Activated T-cell treated with anti-CD3 and anti-CD28 coated beads for 48 hours (primary cell): ENCODE data around the gene BATF.
A peak's percentile ranks its signal among the peaks of the same experiment; 100 is the strongest.

Experiments
- DNase-seq: peaks from one replicate; pipeline ENCODE4 v3.0.0-alpha.2; 2020; ENCODE audit warnings: low read depth

BATF gene

GRCh38 chr14:75562089-75562488 is 39.8 kb downstream of the BATF start:
- peak; percentile 71 for DNase-seq

GRCh38 chr14:75562489-75562888 is 40.2 kb downstream of the BATF start:
- no peak for DNase-seq

GRCh38 chr14:75563931-75564330 is 41.7 kb downstream of the BATF start:
- no peak for DNase-seq

- no peak for DNase-seq
These were observed 42.8 kb downstream of the BATF start for GRCh38 chr14:75565056-75565455.

GRCh38 chr14:75566321-75566720 is 44.1 kb downstream of the BATF start:
- peak; percentile 74 for DNase-seq

- DNase-seq = no peak
These were observed 44.5 kb downstream of the BATF start for GRCh38 chr14:75566752-75567151.

- DNase-seq = no peak
These were observed 45.9 kb downstream of the BATF start for GRCh38 chr14:75568140-75568539.

- no peak for DNase-seq
These were observed 46.5 kb downstream of the BATF start for GRCh38 chr14:75568791-75569190.

- DNase-seq = no peak
These were observed 48.5 kb downstream of the BATF start for GRCh38 chr14:75570797-75571196.

- DNase-seq = no peak
These were observed 49.8 kb downstream of the BATF start for GRCh38 chr14:75572104-75572503.

- DNase-seq = no peak
These were observed 54.8 kb downstream of the BATF start for GRCh38 chr14:75577090-75577489.

GRCh38 chr14:75577729-75578101 is 55.4 kb downstream of the BATF start:
- DNase-seq = peak; percentile 68

- DNase-seq = peak; percentile 38
These were observed 56.0 kb downstream of the BATF start, which contains the start of gene FLVCR2 for GRCh38 chr14:75578102-75578785. FLVCR2 (plus strand) TSS chr14:75578620; CDS start chr14:75578973, 353 bp downstream.

- no peak for DNase-seq
These were observed 56.6 kb downstream of the BATF start for GRCh38 chr14:75578786-75579337.

GRCh38 chr14:75579338-75579864 is 57.1 kb downstream of the BATF start:
- DNase-seq = no peak

- DNase-seq = no peak
These were observed 57.6 kb downstream of the BATF start for GRCh38 chr14:75579882-75580281.

GRCh38 chr14:75587388-75587787 is 65.1 kb downstream of the BATF start:
- DNase-seq = no peak

GRCh38 chr14:75589931-75590330 is 67.7 kb downstream of the BATF start:
- no peak for DNase-seq

- DNase-seq = no peak
These were observed 69.2 kb downstream of the BATF start for GRCh38 chr14:75591331-75591946.

- no peak for DNase-seq
These were observed 69.8 kb downstream of the BATF start for GRCh38 chr14:75591987-75592575.

GRCh38 chr14:75595226-75595625 is 73.0 kb downstream of the BATF start:
- no peak for DNase-seq
